C4-2B (cell line): ENCODE data around the gene CYTH2.

Source experiments
- ZFX ChIP-seq: fragments of 450-650 bp; IDR thresholded peaks from 2 replicates; pipeline ENCODE4 v1.6.1; 2017
- TF ChIP-seq, protein P1 (sequence below): fragments of 450-650 bp; conservative IDR thresholded peaks from 2 replicates; pipeline ENCODE4 v1.5.1; 2017; ENCODE audit warnings: mild to moderate bottlenecking

DNA sequence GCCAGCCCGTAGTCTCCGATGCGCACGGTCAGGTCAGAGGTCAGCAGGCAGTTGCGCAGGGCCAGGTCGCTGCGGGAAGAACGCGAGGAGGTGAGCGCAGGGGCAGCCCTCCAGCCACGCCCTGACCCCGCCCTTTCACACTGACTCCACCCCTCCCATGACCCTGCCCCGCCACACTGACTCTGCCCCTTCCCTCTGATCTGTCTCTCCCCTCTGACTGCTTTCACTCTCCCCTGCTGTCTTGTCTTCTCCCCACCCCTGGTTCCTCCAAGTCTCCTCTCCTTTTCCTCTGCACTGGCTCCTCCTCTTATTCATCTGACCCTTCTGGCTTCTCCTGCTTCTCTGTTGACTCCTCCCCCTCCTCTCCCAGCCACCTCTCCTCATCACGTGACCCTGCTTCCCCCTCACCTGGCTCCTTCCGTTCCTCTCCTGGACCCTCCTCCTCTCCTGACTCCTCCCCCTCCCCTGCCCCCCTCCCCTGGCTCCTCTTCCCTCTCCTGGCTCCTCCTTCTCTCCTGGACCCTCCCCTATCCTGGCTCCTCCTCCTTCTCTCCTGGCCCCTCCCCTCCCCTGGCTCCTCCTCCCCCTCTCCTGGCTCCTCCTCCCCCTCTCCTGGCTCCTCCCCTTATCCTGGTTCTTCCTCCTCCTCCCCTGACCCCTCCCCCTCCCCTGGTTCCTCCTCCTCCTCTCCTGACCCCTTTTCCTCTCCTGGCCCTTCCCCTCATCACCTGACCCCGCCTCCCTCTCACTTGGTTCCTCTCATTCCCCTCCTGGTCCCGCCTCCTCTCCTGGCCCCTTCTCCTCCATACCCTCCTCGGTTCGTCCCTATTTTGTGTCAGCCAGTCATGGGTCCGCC lies 32.6 kb downstream of the CYTH2 start:
- TF ChIP-seq, protein P1, sequence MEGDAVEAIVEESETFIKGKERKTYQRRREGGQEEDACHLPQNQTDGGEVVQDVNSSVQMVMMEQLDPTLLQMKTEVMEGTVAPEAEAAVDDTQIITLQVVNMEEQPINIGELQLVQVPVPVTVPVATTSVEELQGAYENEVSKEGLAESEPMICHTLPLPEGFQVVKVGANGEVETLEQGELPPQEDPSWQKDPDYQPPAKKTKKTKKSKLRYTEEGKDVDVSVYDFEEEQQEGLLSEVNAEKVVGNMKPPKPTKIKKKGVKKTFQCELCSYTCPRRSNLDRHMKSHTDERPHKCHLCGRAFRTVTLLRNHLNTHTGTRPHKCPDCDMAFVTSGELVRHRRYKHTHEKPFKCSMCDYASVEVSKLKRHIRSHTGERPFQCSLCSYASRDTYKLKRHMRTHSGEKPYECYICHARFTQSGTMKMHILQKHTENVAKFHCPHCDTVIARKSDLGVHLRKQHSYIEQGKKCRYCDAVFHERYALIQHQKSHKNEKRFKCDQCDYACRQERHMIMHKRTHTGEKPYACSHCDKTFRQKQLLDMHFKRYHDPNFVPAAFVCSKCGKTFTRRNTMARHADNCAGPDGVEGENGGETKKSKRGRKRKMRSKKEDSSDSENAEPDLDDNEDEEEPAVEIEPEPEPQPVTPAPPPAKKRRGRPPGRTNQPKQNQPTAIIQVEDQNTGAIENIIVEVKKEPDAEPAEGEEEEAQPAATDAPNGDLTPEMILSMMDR: no peak
- no peak for TF ChIP-seq ZFX
